Parathyroid adenoma (tissue), 2 donors: Measurements from ENCODE around the gene TAF5L.

Experiments
- H2AFZ ChIP-seq: fragments of 300-600 bp; sonication (generic); one replicate; pipeline ENCODE4 v1.7.0; 2017; ENCODE audit warnings: antibody characterized with exemption, mild to moderate bottlenecking
- H3K27ac ChIP-seq: fragments of 300-600 bp; sonication (generic); one replicate; pipeline ENCODE4 v1.7.0; 2017
- H3K27me3 ChIP-seq: fragments of 300-600 bp; sonication (generic); one replicate; pipeline ENCODE4 v1.7.0; 2017; ENCODE audit warnings: low read length; ENCODE audit not compliant: control insufficient read depth, insufficient read depth
- H3K36me3 ChIP-seq: fragments of 300-600 bp; sonication (generic); one replicate; pipeline ENCODE4 v1.7.0; 2017; ENCODE audit warnings: low read length; ENCODE audit not compliant: control insufficient read depth, insufficient read depth
- H3K4me1 ChIP-seq: fragments of 300-600 bp; sonication (generic); one replicate; pipeline ENCODE4 v1.7.0; 2017; ENCODE audit warnings: control low read depth
- H3K4me2 ChIP-seq: fragments of 300-600 bp; sonication (generic); one replicate; pipeline ENCODE4 v1.7.0; 2017; ENCODE audit warnings: low read length
- H3K4me3 ChIP-seq: fragments of 300-600 bp; sonication (generic); one replicate; pipeline ENCODE4 v1.7.0; 2017; ENCODE audit warnings: low read depth, low read length
- H3K79me2 ChIP-seq: fragments of 300-600 bp; sonication (generic); one replicate; pipeline ENCODE4 v1.7.0; 2017; ENCODE audit warnings: control low read depth
- H3K9ac ChIP-seq: fragments of 300-600 bp; sonication (generic); one replicate; pipeline ENCODE4 v1.7.0; 2017; ENCODE audit warnings: mild to moderate bottlenecking
- H3K9me3 ChIP-seq: fragments of 300-600 bp; sonication (generic); one replicate; pipeline ENCODE4 v1.7.0; 2017; ENCODE audit warnings: low read length; ENCODE audit not compliant: control insufficient read depth
- TF ChIP-seq, protein P1 (sequence below): fragments of 300-600 bp; sonication (generic); IDR thresholded peaks from one replicate; pipeline ENCODE4 v1.7.0; 2017; ENCODE audit warnings: antibody characterized with exemption, mild to moderate bottlenecking
- donor health status: primary hyperparathyroidism.

Gene TAF5L

DNA sequence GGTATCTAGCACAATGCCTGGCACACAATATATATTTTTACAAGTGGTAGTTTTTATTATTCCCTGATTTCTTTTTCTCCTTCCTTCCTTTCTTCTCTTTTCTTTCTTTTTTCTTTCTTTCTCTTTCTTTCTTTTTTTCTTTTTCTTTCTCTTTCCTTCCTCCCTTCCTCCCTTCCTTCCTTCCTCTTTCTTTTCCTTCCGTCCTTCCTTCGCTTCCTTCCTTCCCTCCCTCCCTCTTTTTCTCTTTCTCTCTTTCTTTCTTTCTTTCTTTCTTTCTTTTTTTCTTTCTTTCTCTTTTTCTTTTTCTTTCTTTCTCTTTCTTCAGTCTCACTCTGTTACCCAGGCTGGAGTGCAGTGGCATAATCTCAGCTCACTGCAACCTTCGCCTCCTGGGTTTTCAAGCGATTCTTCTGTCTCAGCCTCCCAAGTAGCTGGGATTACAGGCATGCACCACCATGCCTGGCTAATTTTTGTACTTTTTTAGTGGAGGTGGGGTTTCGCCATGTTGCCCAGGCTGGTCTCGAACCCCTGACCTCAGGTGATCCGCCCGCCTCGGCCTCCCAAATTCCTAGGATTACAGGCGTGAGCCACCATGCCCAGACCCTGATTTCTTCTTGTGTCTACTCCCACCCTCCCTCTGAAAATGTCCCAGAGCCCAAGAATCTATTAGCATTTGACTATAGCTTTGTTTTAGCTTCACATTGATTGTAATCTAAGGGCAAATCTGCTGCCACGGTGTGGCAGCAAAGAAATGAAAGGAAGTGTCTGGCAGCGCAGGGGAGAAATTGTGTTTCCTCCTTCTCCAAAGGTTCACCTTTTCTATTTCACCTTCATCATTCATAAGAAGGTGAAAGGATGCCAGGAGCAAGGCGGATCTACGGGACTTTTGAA lies 47.5 kb downstream of the TAF5L start:
- H3K9ac ChIP-seq, result no peak overlapping the region
- TF ChIP-seq, protein P1, sequence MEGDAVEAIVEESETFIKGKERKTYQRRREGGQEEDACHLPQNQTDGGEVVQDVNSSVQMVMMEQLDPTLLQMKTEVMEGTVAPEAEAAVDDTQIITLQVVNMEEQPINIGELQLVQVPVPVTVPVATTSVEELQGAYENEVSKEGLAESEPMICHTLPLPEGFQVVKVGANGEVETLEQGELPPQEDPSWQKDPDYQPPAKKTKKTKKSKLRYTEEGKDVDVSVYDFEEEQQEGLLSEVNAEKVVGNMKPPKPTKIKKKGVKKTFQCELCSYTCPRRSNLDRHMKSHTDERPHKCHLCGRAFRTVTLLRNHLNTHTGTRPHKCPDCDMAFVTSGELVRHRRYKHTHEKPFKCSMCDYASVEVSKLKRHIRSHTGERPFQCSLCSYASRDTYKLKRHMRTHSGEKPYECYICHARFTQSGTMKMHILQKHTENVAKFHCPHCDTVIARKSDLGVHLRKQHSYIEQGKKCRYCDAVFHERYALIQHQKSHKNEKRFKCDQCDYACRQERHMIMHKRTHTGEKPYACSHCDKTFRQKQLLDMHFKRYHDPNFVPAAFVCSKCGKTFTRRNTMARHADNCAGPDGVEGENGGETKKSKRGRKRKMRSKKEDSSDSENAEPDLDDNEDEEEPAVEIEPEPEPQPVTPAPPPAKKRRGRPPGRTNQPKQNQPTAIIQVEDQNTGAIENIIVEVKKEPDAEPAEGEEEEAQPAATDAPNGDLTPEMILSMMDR, result no peak
- H3K79me2 ChIP-seq, result no peaks in the 10 kb centered on the region
- H3K4me3 ChIP-seq, result no peak overlapping the region
- no peaks in the 10 kb centered on the region for H3K36me3 ChIP-seq
- peak overlapping the region; percentile 61 for H3K27ac ChIP-seq
- H3K27me3 ChIP-seq, result no peaks in the 10 kb centered on the region
- H3K4me1 ChIP-seq, result peaks cover 7% of the 10 kb centered on the region
- peak overlapping the region; percentile 78 for H2AFZ ChIP-seq
- no peak overlapping the region for H3K4me2 ChIP-seq
- no peaks in the 10 kb centered on the region for H3K9me3 ChIP-seq

DNA sequence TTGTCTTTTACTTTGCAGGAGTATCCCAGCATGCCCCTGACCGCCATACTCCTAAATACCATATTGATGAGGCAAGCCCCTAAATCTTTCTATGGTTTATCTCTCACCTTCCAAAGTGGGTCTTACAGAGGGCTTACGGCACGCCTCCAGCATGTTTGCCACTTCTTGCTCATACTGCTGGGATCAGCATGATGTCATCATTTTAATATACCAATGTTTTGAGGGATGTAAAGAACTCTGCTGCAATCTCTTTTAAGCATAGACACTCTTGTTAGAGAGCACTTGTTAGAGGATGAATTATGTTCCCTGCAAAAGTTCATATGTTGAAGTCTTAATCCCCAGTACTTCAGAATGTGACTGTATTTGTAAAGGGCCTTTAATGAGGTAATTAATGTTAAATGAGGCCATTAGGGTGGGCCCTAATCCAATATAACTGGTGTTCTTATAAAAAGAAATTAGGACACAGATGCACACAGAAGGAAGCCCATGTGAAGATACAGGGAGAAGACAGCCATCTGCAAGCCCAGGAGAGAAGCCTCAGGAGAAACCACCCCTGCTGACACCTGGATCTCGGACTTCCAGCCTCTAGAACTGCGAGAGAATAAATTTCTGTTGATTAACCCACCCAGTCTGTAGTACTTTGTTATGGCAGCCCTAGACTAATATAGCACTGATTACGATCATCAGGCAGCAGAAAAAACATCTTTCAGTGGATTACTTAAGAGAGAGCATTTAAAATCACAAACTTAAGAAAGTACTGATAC lies 51.1 kb downstream of the TAF5L start:
- Histone ChIP-seq H2AFZ (no peak overlapping the region), H3K36me3 (no peaks in the 10 kb centered on the region), H3K79me2 (no peaks in the 10 kb centered on the region), H3K9ac (no peak overlapping the region), H3K4me3 (no peak overlapping the region), H3K4me2 (no peak overlapping the region), H3K27me3 (no peaks in the 10 kb centered on the region), H3K4me1 (peaks cover 7% of the 10 kb centered on the region), H3K27ac (no peak overlapping the region), H3K9me3 (no peaks in the 10 kb centered on the region)
- TF ChIP-seq, protein P1, result no peak

DNA sequence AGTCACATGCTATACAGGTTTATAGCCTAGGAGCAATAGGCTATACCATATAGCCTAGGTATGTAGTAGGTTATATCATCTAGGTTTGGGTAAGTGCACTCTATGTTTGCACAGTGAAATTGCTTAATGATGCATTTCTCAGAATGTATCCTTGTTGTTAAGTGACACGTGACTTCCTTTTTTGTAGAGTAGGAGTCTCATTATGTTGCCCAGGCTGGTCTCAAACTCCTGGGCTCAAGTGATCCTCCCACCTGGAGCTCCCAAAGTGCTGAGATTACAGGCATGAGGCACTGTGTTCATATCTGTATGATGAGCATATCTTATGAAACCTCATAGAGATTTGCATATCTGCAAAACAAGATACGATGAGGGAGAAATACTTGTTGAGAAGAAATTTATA lies 53.6 kb downstream of the TAF5L start:
- TF ChIP-seq, protein P1, result no peak
- no peak overlapping the region for H2AFZ ChIP-seq
- H3K27me3 ChIP-seq, result no peaks in the 10 kb centered on the region
- H3K27ac ChIP-seq, result no peak overlapping the region
- H3K4me2 ChIP-seq, result no peak overlapping the region
- H3K4me3 ChIP-seq, result no peak overlapping the region
- no peaks in the 10 kb centered on the region for H3K4me1 ChIP-seq
- no peaks in the 10 kb centered on the region for H3K9me3 ChIP-seq
- no peaks in the 10 kb centered on the region for H3K79me2 ChIP-seq
- no peak overlapping the region for H3K9ac ChIP-seq
- H3K36me3 ChIP-seq, result no peaks in the 10 kb centered on the region

DNA sequence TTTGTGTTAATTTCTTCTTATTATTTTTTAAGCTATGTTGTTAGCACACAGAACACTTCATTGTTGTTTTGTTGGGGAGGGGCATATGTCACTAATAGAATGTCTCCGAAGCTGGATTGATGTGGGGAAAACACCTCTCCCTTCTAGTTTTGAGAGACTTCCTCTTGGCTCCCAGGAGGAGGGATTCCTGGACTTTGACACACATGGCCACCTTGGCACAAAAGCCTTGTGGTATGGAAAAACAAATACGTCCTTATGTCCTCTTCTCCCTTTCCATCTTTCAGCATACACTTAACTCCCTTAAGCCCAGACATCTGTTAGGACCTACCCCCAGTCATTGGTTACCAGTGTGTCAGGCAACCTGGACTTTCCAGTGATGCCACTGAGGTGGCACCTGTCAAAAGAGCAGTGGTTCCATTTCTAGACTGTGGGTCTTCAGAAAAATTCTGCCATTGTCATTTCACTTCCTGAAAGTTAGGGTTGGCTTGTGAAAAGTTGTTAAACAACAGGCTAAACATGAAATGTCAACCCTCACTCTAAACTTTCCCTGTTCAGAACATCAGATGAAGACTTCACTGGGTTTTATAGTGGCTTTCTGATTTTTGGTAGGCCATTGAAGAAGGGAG lies 54.9 kb downstream of the TAF5L start:
- Histone ChIP-seq H3K36me3 (no peaks in the 10 kb centered on the region), H2AFZ (no peak overlapping the region), H3K4me3 (no peak overlapping the region), H3K9me3 (no peaks in the 10 kb centered on the region), H3K4me1 (no peaks in the 10 kb centered on the region), H3K27ac (no peak overlapping the region), H3K4me2 (no peak overlapping the region), H3K27me3 (no peaks in the 10 kb centered on the region), H3K79me2 (no peaks in the 10 kb centered on the region), H3K9ac (no peak overlapping the region)
- TF ChIP-seq, protein P1, result no peak
